Measurements from ENCODE around the gene AVPR1A. TPM values are rescaled to one million over a fixed set of nuclear protein-coding genes. Genes with fewer than 3 reads are reported as not detected.

AVPR1A gene
- total RNA-seq, 1 experiment from 2014 or later = not detected

DNA sequence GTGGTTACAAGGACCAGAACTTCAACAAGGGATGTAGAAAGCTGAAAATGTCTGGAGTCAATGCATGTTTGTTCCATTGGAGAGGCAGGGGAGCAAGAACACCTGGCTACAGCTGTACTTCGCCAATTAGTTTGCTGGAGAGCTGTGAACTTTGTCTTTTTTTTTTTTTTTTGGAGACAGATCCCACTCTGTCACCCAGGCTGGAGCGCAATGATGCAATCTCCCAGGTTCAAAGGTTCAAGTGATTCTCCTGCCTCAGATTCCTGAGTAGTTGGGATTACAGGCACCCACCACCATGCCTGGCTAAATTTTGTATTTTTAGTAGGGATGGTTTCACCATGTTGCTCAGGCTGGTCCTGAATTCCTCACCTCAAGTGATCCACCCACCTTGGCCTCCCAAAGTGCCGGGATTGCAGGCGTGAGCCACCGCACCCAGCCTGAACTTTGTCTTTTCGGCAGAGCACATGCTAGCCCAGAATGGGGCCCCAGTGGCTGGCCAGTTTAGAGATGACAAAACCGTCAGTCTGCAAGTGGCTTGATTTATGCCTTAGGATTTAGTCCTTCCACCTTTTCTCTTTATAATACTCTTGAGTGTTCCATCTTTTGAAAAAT, 55.5 kb downstream of the AVPR1A start:
- no peak for DNase-seq (ENCODE audit: low spot score)

DNA sequence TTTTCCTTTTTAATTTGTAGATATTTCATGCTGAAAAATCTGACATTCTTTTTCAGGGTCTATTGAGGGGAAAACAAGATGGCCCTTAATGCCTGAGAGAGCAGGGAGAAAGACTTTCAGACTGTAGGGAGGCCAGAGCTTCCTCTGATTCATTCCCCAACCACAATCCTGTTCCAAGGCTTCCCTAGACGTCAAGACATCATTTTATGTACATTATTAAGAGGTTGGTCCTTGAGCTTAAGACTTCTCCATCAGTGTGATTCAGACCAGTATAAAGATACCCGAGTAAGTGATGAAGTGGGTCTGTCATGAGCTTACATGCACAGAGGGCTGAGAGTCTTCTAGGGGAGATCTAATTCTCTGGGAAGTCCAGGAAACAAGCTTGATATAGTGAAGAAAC, 57.3 kb downstream of the AVPR1A start:
- no peak for DNase-seq (ENCODE audit: low spot score)

DNA sequence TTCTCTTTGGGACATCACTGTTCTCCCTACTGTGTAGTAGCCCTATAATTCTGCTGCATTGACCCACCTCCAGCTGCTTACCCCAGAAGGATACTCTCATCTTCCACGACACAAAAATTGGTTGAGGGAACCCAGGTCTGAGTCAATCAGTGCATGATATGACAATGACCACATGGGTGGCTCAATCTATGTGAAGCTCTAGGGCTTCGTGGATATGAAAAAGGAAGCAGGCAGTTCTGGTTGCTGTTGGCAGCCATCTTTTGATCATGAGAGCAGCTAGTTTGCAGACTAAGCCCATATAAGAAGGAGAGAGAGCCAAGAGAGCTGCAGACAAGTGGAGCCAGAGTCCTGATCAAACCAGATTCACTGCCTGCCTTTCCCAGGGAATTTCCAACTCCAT, 57.9 kb downstream of the AVPR1A start:
- DNase-seq (ENCODE audit: low spot score) = no peak

Other genes starting within 250 kb of the AVPR1A start
- 12.4 and 18.9 TPM in 2 replicates for gene PPM1H, start 216.1 kb downstream of the AVPR1A start, total RNA-seq (2014; rRNA removed; shearing (Covaris generic))

All from HT-29 (cell line).